HepG2 (cell line): ENCODE data around the gene NUDT7. TPM values are rescaled to one million over a fixed set of nuclear protein-coding genes. Genes with fewer than 3 reads are reported as not detected.

ENCODE experiments used
- AGO1 ChIP-seq: fragments of 200-400 bp; formaldehyde crosslinking; IDR thresholded peaks from 2 replicates; pipeline ENCODE4 v1.6.1; 2017; ENCODE audit warnings: mild to moderate bottlenecking, low read depth, low read length, moderate library complexity; ENCODE audit not compliant: poor library complexity, severe bottlenecking
- CEBPG ChIP-seq: IDR thresholded peaks from 2 replicates; pipeline ENCODE4 v1.6.1; 2016
- RBM22 ChIP-seq: fragments of 200-400 bp; formaldehyde crosslinking; optimal IDR thresholded peaks from 2 replicates; pipeline ENCODE3; 2017; ENCODE audit warnings: mild to moderate bottlenecking, low read length, moderate library complexity
- SETDB1 ChIP-seq: sonication (generic); formaldehyde crosslinking; IDR thresholded peaks from 2 replicates; pipeline ENCODE4 v1.5.1; 2020; ENCODE audit warnings: missing genetic modification reagents, mild to moderate bottlenecking, borderline replicate concordance
- ZNF224 ChIP-seq: sonication (generic); formaldehyde crosslinking; IDR thresholded peaks from 2 replicates; pipeline ENCODE4 v1.5.0; 2020; ENCODE audit warnings: mild to moderate bottlenecking, missing genetic modification reagents
- ZNF7 ChIP-seq: IDR thresholded peaks from 2 replicates; pipeline ENCODE4 v1.6.1; 2016; ENCODE audit warnings: missing biosample characterization, missing genetic modification reagents
- polyA plus RNA-seq, 8 experiments: library from polyadenylated mRNA; depleted of rRNA in 3 of 8; stranded (reverse) in 7 of 8; unstranded in 1 of 8; fragments of >200 nt; fragmentation: Illumina TruSeq in 4 of 8; extraction: Trizol in 4 of 8; gene quantifications; 2 replicates each; pipeline versions ENCODE4 v1.2.1 to v1.2.3, GENCODE V29; 2011 to 2016; ENCODE audit warnings: low read depth in 4 of 8, missing spikeins in 1 of 8, mixed read lengths in 1 of 8; ENCODE audit not compliant: insufficient read depth in 1 of 8
- total RNA-seq, 5 experiments: library from RNA; depleted of rRNA; stranded (reverse); fragments of >200 nt; fragmentation: Illumina TruSeq; extraction: Trizol; gene quantifications; 2 replicates each; pipeline ENCODE4 v1.2.3, GENCODE V29; 2016; ENCODE audit warnings: low read depth in 1 of 5
- TF ChIP-seq, protein P1 (sequence below): sonication (generic); formaldehyde crosslinking; IDR thresholded peaks from 2 replicates; pipeline ENCODE4 v1.5.1; 2020; ENCODE audit warnings: missing genetic modification reagents, mild to moderate bottlenecking, borderline replicate concordance
- TF ChIP-seq, protein P2 (sequence below): sonication (generic); formaldehyde crosslinking; IDR thresholded peaks from 2 replicates; pipeline ENCODE4 v1.9.0; 2022; ENCODE audit warnings: missing genetic modification reagents, mild to moderate bottlenecking, borderline replicate concordance
- TF ChIP-seq, protein P3 (sequence below), 2 experiments: IDR thresholded peaks; 2 replicates each; pipeline ENCODE4 v1.6.1; 2011 to 2012; ENCODE audit warnings: low read length in 2 of 2, borderline replicate concordance in 1 of 2, low read depth in 1 of 2, mild to moderate bottlenecking in 1 of 2, moderate library complexity in 1 of 2
- TF ChIP-seq, protein P4 (sequence below): conservative IDR thresholded peaks from 2 replicates; pipeline ENCODE4 v1.6.1; 2018; ENCODE audit warnings: missing genetic modification reagents
- TF ChIP-seq, protein P5 (sequence below): sonication (generic); formaldehyde crosslinking; IDR thresholded peaks from 2 replicates; pipeline ENCODE4 v1.4.0; 2020; ENCODE audit warnings: missing genetic modification reagents, borderline replicate concordance
- TF ChIP-seq, protein P6 (sequence below): sonication (generic); formaldehyde crosslinking; IDR thresholded peaks from 2 replicates; pipeline ENCODE4 v1.4.0; 2020; ENCODE audit warnings: mild to moderate bottlenecking, low read depth, missing genetic modification reagents

Gene NUDT7
- total and polyA plus RNA-seq, 2 of the 13 experiments (the other 11 are each of a cell fraction or from before 2014, with no cell fraction given) = 14.3 to 23.9 TPM

DNA sequence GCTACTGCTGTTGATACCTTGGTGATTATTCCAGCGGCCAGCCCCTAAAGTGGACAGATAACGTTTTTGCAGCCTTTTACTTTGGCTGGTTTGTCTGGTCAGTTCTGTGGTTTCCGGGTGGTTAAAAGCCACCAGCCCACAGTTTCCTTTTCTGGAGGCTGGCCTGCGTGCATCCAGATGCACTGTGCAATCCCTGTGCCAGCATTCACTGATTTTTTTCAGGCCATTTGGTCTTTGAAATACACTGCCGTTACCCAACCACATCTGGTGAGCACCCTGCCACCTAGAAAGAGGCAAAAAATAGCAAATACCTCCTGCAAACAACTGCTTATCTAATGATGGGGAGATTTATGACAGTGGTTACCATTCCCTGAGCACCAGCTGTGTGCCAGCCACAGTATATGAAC lies 797 bp downstream of the NUDT7 start (continued):
- TF ChIP-seq, protein P1, sequence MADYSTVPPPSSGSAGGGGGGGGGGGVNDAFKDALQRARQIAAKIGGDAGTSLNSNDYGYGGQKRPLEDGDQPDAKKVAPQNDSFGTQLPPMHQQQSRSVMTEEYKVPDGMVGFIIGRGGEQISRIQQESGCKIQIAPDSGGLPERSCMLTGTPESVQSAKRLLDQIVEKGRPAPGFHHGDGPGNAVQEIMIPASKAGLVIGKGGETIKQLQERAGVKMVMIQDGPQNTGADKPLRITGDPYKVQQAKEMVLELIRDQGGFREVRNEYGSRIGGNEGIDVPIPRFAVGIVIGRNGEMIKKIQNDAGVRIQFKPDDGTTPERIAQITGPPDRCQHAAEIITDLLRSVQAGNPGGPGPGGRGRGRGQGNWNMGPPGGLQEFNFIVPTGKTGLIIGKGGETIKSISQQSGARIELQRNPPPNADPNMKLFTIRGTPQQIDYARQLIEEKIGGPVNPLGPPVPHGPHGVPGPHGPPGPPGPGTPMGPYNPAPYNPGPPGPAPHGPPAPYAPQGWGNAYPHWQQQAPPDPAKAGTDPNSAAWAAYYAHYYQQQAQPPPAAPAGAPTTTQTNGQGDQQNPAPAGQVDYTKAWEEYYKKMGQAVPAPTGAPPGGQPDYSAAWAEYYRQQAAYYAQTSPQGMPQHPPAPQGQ (CRISPR knock-in tag) = no peak
- TF ChIP-seq, protein P2, sequence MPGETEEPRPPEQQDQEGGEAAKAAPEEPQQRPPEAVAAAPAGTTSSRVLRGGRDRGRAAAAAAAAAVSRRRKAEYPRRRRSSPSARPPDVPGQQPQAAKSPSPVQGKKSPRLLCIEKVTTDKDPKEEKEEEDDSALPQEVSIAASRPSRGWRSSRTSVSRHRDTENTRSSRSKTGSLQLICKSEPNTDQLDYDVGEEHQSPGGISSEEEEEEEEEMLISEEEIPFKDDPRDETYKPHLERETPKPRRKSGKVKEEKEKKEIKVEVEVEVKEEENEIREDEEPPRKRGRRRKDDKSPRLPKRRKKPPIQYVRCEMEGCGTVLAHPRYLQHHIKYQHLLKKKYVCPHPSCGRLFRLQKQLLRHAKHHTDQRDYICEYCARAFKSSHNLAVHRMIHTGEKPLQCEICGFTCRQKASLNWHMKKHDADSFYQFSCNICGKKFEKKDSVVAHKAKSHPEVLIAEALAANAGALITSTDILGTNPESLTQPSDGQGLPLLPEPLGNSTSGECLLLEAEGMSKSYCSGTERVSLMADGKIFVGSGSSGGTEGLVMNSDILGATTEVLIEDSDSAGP = peak; percentile 15; the same call in 1 of the 2 replicates
- no peak for TF ChIP-seq RBM22
- TF ChIP-seq, protein P3, sequence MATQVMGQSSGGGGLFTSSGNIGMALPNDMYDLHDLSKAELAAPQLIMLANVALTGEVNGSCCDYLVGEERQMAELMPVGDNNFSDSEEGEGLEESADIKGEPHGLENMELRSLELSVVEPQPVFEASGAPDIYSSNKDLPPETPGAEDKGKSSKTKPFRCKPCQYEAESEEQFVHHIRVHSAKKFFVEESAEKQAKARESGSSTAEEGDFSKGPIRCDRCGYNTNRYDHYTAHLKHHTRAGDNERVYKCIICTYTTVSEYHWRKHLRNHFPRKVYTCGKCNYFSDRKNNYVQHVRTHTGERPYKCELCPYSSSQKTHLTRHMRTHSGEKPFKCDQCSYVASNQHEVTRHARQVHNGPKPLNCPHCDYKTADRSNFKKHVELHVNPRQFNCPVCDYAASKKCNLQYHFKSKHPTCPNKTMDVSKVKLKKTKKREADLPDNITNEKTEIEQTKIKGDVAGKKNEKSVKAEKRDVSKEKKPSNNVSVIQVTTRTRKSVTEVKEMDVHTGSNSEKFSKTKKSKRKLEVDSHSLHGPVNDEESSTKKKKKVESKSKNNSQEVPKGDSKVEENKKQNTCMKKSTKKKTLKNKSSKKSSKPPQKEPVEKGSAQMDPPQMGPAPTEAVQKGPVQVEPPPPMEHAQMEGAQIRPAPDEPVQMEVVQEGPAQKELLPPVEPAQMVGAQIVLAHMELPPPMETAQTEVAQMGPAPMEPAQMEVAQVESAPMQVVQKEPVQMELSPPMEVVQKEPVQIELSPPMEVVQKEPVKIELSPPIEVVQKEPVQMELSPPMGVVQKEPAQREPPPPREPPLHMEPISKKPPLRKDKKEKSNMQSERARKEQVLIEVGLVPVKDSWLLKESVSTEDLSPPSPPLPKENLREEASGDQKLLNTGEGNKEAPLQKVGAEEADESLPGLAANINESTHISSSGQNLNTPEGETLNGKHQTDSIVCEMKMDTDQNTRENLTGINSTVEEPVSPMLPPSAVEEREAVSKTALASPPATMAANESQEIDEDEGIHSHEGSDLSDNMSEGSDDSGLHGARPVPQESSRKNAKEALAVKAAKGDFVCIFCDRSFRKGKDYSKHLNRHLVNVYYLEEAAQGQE (IDR thresholded peaks at IDR 0.05; ENCODE audit: borderline replicate concordance in 1 of 2, low read depth in 1 of 2, low read length in 2 of 2) = 0 out of 4 replicates have a peak, but pooled peaks of 1 of the 2 experiments have one; percentile 6
- TF ChIP-seq ZNF7 = peak; percentile 70; the same call in 1 of the 2 replicates
- no peak for TF ChIP-seq AGO1
- no peak for TF ChIP-seq ZNF224
- TF ChIP-seq, protein P4, sequence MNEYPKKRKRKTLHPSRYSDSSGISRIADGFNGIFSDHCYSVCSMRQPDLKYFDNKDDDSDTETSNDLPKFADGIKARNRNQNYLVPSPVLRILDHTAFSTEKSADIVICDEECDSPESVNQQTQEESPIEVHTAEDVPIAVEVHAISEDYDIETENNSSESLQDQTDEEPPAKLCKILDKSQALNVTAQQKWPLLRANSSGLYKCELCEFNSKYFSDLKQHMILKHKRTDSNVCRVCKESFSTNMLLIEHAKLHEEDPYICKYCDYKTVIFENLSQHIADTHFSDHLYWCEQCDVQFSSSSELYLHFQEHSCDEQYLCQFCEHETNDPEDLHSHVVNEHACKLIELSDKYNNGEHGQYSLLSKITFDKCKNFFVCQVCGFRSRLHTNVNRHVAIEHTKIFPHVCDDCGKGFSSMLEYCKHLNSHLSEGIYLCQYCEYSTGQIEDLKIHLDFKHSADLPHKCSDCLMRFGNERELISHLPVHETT = no peak
- TF ChIP-seq, protein P5, sequence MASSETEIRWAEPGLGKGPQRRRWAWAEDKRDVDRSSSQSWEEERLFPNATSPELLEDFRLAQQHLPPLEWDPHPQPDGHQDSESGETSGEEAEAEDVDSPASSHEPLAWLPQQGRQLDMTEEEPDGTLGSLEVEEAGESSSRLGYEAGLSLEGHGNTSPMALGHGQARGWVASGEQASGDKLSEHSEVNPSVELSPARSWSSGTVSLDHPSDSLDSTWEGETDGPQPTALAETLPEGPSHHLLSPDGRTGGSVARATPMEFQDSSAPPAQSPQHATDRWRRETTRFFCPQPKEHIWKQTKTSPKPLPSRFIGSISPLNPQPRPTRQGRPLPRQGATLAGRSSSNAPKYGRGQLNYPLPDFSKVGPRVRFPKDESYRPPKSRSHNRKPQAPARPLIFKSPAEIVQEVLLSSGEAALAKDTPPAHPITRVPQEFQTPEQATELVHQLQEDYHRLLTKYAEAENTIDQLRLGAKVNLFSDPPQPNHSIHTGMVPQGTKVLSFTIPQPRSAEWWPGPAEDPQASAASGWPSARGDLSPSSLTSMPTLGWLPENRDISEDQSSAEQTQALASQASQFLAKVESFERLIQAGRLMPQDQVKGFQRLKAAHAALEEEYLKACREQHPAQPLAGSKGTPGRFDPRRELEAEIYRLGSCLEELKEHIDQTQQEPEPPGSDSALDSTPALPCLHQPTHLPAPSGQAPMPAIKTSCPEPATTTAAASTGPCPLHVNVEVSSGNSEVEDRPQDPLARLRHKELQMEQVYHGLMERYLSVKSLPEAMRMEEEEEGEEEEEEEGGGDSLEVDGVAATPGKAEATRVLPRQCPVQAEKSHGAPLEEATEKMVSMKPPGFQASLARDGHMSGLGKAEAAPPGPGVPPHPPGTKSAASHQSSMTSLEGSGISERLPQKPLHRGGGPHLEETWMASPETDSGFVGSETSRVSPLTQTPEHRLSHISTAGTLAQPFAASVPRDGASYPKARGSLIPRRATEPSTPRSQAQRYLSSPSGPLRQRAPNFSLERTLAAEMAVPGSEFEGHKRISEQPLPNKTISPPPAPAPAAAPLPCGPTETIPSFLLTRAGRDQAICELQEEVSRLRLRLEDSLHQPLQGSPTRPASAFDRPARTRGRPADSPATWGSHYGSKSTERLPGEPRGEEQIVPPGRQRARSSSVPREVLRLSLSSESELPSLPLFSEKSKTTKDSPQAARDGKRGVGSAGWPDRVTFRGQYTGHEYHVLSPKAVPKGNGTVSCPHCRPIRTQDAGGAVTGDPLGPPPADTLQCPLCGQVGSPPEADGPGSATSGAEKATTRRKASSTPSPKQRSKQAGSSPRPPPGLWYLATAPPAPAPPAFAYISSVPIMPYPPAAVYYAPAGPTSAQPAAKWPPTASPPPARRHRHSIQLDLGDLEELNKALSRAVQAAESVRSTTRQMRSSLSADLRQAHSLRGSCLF (CRISPR knock-in tag) = no peak
- TF ChIP-seq SETDB1 = no peak
- no peak for TF ChIP-seq CEBPG (CRISPR knock-in tag)
- TF ChIP-seq, protein P6, sequence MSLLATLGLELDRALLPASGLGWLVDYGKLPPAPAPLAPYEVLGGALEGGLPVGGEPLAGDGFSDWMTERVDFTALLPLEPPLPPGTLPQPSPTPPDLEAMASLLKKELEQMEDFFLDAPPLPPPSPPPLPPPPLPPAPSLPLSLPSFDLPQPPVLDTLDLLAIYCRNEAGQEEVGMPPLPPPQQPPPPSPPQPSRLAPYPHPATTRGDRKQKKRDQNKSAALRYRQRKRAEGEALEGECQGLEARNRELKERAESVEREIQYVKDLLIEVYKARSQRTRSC (CRISPR knock-in tag) = no peak
